Tracheal epithelial cell (primary cell): ENCODE results near the gene ZNF267. TPM values are rescaled to one million over a fixed set of nuclear protein-coding genes. Genes with fewer than 3 reads are reported as not detected.

ENCODE experiments used
- total RNA-seq: library from RNA; depleted of rRNA; stranded (reverse); fragments of >200 nt; gene quantifications from 2 replicates; pipeline ENCODE4 v1.2.1, GENCODE V29; 2014

ZNF267 gene
- 7.7 and 20.0 TPM in 2 replicates for total RNA-seq

DNA sequence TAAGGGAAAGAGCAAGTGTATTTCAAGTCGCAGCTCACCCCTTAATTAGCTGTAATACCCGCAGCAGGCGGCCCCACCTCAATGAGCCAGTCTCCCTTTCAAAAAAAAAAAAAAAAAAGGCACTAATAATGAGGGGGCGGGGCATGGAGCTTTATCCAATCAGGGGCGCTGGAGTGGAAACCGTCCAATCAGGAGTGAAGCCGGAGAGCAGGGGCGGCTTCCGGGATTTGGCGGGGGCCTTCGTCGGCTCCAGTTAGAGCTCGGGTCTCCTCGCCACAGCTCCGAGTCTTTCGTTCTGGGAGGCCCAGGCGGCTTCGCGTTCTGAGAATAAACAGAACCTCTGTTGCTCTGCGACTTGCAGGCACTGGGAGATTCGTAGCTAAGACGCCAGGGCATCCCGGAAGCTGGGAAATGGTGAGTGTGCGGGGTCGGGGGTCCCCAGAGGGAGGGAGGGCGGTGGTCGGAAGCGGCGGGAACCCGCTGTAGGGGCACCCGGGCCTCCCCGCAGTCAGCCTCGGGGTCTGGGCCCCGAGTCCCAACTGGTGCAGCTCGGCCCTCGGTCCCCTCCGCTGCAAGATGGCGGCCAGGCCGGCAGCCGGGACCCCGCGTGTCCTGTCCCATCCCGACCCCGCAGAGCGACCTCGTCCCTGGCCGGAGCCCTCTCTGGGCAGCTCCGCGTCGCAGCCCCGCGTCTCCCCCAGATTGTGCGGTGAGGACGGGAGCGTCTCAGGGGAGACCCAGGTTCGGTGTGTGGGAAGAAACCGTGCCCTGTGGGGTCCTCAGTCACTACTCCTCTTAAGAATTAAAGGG lies at the start of gene ZNF267:
Gene ZNF267, plus strand, starts transcription at position 252 of the 810 bp plus-strand sequence. Its CDS starts 160 bp downstream, at position 412.

